Heart left ventricle (tissue), 13 donors: Measurements from ENCODE around the gene FAM180A.

Source experiments
- CTCF ChIP-seq, 12 donors: fragments of 200-600 bp; sonication (generic) in 4 of 12; IDR thresholded peaks; one replicate each; pipeline versions ENCODE4 v1.5.0 to v1.8.0; 2018 to 2022; ENCODE audit warnings: antibody characterized with exemption in 12 of 12, mild to moderate bottlenecking in 5 of 12
- POLR2A ChIP-seq, 2 donors: fragments of 450-650 bp; IDR thresholded peaks; one replicate each; pipeline ENCODE4 v1.6.1; 2017; ENCODE audit warnings: antibody characterized with exemption in 2 of 2, mild to moderate bottlenecking in 2 of 2, moderate library complexity in 2 of 2
- donor health status: ischemic (EF 13 %, LVEDD 7.1; RV severe dilation, severe dysfunction).
- donor health status: DM: no; HTN: yes; CAD: no.
- donor health status: DM: no; HTN: no; CAD: no.
- donor health status: ischemic (EF 25% LVEDD 6.9; RV normal size, moderate dysfunction).
- donor health status: ischemic (EF 25% LVEDD 5.7; RV mildly dilated, moderate dysfunction).
- donor health status: ischemic (EF 35%, LVEDD 5.7; RV mildly dilated, moderate dysfunction).
- donor health status: nonischemic (EF 11% LVEDD 7.7; RV severe dilation, severe dysfunction).
- donor health status: DM: yes; HTN: yes; CAD: no.
- donor health status: PGD.
- donor health status: ischemic (EF 29% LVEDD 5.4; RV normal size, mild dysfunction).
- donor health status: nonischemic (EF 23%, LVEDD 6.1; RV moderate dilation, normal function).

DNA sequence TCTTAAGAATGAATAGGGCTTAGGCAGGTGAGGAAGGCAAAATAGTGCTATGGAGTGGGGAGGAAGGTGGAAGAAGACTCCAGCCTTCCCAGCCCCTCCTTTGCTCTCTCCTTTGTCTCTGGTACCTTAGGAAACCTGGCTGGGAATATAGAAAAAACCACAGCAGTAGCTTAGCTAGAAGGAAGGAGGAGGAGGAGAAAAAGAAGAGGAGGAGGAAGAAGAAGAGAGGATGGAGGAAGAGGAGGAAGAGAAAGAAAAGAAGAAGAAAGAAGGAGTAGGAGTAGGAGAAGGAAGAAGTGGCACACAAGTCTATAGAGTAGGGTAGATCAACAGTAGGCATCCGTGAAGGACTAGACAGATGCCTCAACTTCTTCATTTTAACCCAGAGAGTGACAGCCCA lies 36.5 kb upstream of the FAM180A start:
- no peak for TF ChIP-seq CTCF (IDR thresholded peaks at IDR 0.05)
- TF ChIP-seq POLR2A (IDR thresholded peaks at IDR 0.05) = no peak
